Bronchial epithelial cell (primary cell): Measurements from ENCODE around the gene TP53TG3B. TPM values are rescaled to one million over a fixed set of nuclear protein-coding genes. Genes with fewer than 3 reads are reported as not detected.
"Not testable (repeated sequence)": the region's sequence is repeated elsewhere in the genome, so short reads cannot be mapped to it uniquely, and the experiment has no call there.

ENCODE experiments used
- DNase-seq: peaks from one replicate; pipeline ENCODE4 v3.0.0-alpha.2; 2010; ENCODE audit warnings: low read depth
- FAIRE-seq: peaks from 2 replicates; lab custom pipeline; 2011; peaks lifted over from hg19 to GRCh38; lab: Jason Lieb, UNC
- H3K27me3 ChIP-seq: 2 replicates; pipeline ENCODE4 v1.5.1; 2011; ENCODE audit warnings: low read length; ENCODE audit not compliant: control insufficient read depth, insufficient read depth
- H3K36me3 ChIP-seq: 2 replicates; pipeline ENCODE4 v1.5.1; 2011; ENCODE audit warnings: low read length; ENCODE audit not compliant: control insufficient read depth, insufficient read depth
- H3K4me3 ChIP-seq: 2 replicates; pipeline ENCODE4 v1.5.1; 2011; ENCODE audit warnings: mild to moderate bottlenecking, low read depth, low read length, control low read depth
- total RNA-seq: library from RNA; depleted of rRNA; stranded (reverse); fragments of >200 nt; gene quantifications from 2 replicates; pipeline ENCODE4 v1.2.1, GENCODE V29; 2014

The TP53TG3B gene
- total RNA-seq = not detected in 2 replicates

- DNase-seq, H3K4me3 ChIP-seq, H3K36me3 ChIP-seq, H3K27me3 ChIP-seq, FAIRE-seq: not testable (repeated sequence)
Measured at GRCh38 chr16:33360541-33360940, at the start of gene TP53TG3B. TP53TG3B (plus strand) TSS chr16:33360841; CDS start chr16:33360909, 68 bp downstream.

- DNase-seq, H3K4me3 ChIP-seq, FAIRE-seq, H3K36me3 ChIP-seq, H3K27me3 ChIP-seq: not testable (repeated sequence)
Measured at GRCh38 chr16:33336226-33337012, 24.2 kb upstream of the TP53TG3B start.

GRCh38 chr16:33337627-33338542 lies 22.8 kb upstream of the TP53TG3B start:
- FAIRE-seq, H3K36me3 ChIP-seq, H3K27me3 ChIP-seq, H3K4me3 ChIP-seq, DNase-seq: not testable (repeated sequence)

GRCh38 chr16:33338543-33338951 lies 22.1 kb upstream of the TP53TG3B start:
- DNase-seq, H3K4me3 ChIP-seq, FAIRE-seq, H3K36me3 ChIP-seq, H3K27me3 ChIP-seq: not testable (repeated sequence)

GRCh38 chr16:33339093-33340061 lies 21.3 kb upstream of the TP53TG3B start:
- not testable (repeated sequence) for FAIRE-seq, H3K36me3 ChIP-seq, H3K4me3 ChIP-seq, DNase-seq, H3K27me3 ChIP-seq

Other genes starting within 250 kb of the TP53TG3B start
- gene TP53TG3C, start 166.6 kb upstream of the TP53TG3B start, total RNA-seq = not detected in 2 replicates
- gene TP53TG3E, start 56.5 kb upstream of the TP53TG3B start, total RNA-seq = not detected in 2 replicates
- gene TP53TG3F, start 98.8 kb downstream of the TP53TG3B start, total RNA-seq = not detected in 2 replicates